SK-N-SH (cell line): Measurements from ENCODE around the gene NOTCH4. TPM values are rescaled to one million over a fixed set of nuclear protein-coding genes. Genes with fewer than 3 reads are reported as not detected.

Experiments used
- CTCF ChIA-PET: fragments of 300-600, 350-600 bp; formaldehyde crosslinking; extraction: SDS; loops from one replicate; lab custom pipeline; 2021; lab: Yijun Ruan, JAX
- POLR2A ChIA-PET: fragments of 350-600 bp; sonication (Branson Sonifier 250); formaldehyde crosslinking; extraction: SDS; loops from one replicate; lab custom pipeline; 2020; ENCODE audit warnings: antibody characterized with exemption, inconsistent platforms; lab: Yijun Ruan, JAX
- DNase-seq: peaks from one replicate; pipeline ENCODE4 v3.0.0; 2012
- H2AFZ ChIP-seq: fragments of 200-600 bp; sonication (generic); 2 replicates; pipeline ENCODE4 v1.8.1; 2016; ENCODE audit warnings: antibody characterized with exemption, mild to moderate bottlenecking, low read depth
- H3F3A ChIP-seq: fragments of 200-600 bp; sonication (generic); replicated peaks from 2 replicates; pipeline ENCODE3; 2016; ENCODE audit warnings: antibody characterized with exemption, mild to moderate bottlenecking; ENCODE audit not compliant: insufficient read depth
- H3K27ac ChIP-seq, 2 experiments: fragments of 200-500 bp in 1 of 2; fragments of 200-600 bp in 1 of 2; sonication (Bioruptor generic) in 1 of 2; sonication (generic), shearing (Covaris generic) in 1 of 2; 2 replicates each; pipeline versions ENCODE4 v1.5.1 to v1.6.1; 2014 to 2016; ENCODE audit warnings: low read depth in 2 of 2, inconsistent platforms in 1 of 2, low read length in 1 of 2, mild to moderate bottlenecking in 1 of 2, mixed read lengths in 1 of 2
- H3K27me3 ChIP-seq: fragments of 200-600 bp; sonication (generic), shearing (Covaris generic); 2 replicates; pipeline ENCODE4 v1.6.1; 2016; ENCODE audit warnings: mixed run types; ENCODE audit not compliant: insufficient read depth
- H3K36me3 ChIP-seq, 2 experiments: fragments of 200-500 bp in 1 of 2; fragments of 200-600 bp in 1 of 2; sonication (Bioruptor generic) in 1 of 2; sonication (generic) in 1 of 2; replicated peaks in 1 of 2; 2 replicates each; pipeline versions ENCODE3 to v1.5.1; 2014 to 2016; ENCODE audit warnings: low read length in 1 of 2, mild to moderate bottlenecking in 1 of 2; ENCODE audit not compliant: insufficient read depth in 2 of 2, control insufficient read depth in 1 of 2
- H3K4me1 ChIP-seq, 2 experiments: fragments of 200-500 bp in 1 of 2; fragments of 200-600 bp in 1 of 2; sonication (Bioruptor generic) in 1 of 2; sonication (generic), shearing (Covaris generic) in 1 of 2; 2 replicates each; pipeline versions ENCODE4 v1.5.1 to v1.6.1; 2014 to 2016; ENCODE audit warnings: low read depth in 1 of 2, low read length in 1 of 2, mixed run types in 1 of 2; ENCODE audit not compliant: insufficient read depth in 2 of 2, control insufficient read depth in 1 of 2
- H3K4me2 ChIP-seq: fragments of 200-600 bp; sonication (generic), shearing (Covaris generic); 2 replicates; pipeline ENCODE4 v1.6.1; 2017; ENCODE audit warnings: mixed run types
- H3K4me3 ChIP-seq, 2 experiments: fragments of 200-500 bp in 1 of 2; fragments of 200-600 bp in 1 of 2; sonication (Bioruptor generic) in 1 of 2; sonication (generic), shearing (Covaris generic) in 1 of 2; 2 replicates each; pipeline versions ENCODE4 v1.5.1 to v1.8.1; 2014 to 2016; ENCODE audit warnings: low read depth in 2 of 2, inconsistent platforms in 1 of 2, low read length in 1 of 2, mild to moderate bottlenecking in 1 of 2, mixed read lengths in 1 of 2, moderate library complexity in 1 of 2
- H3K79me2 ChIP-seq: fragments of 200-600 bp; sonication (generic); 2 replicates; pipeline ENCODE4 v1.8.1; 2017; ENCODE audit warnings: mild to moderate bottlenecking; ENCODE audit not compliant: insufficient read depth
- H3K9ac ChIP-seq: fragments of 200-600 bp; sonication (generic); 2 replicates; pipeline ENCODE4 v1.6.1; 2017; ENCODE audit warnings: mixed run types
- H3K9me2 ChIP-seq: fragments of 200-600 bp; sonication (generic); 2 replicates; pipeline ENCODE4 v1.6.1; 2017; ENCODE audit warnings: mixed run types
- H3K9me3 ChIP-seq: fragments of 200-600 bp; sonication (generic); 2 replicates; pipeline ENCODE4 v1.6.1; 2017; ENCODE audit warnings: mixed run types, mild to moderate bottlenecking, moderate library complexity
- H4K20me1 ChIP-seq: fragments of 200-600 bp; sonication (generic); 2 replicates; pipeline ENCODE4 v1.6.1; 2017; ENCODE audit warnings: mild to moderate bottlenecking, mixed run types; ENCODE audit not compliant: insufficient read depth
- EP300 ChIP-seq, 2 experiments: IDR thresholded peaks; 2 replicates each; pipeline versions ENCODE4 v1.4.0 to v1.6.1; 2012; ENCODE audit warnings: borderline replicate concordance in 1 of 2, low read depth in 1 of 2, low read length in 1 of 2
- EZH2phosphoT487 ChIP-seq: fragments of 200-600 bp; sonication (generic); IDR thresholded peaks from 2 replicates; pipeline ENCODE4 v1.6.1; 2017; ENCODE audit warnings: low read depth, mixed run types, mild to moderate bottlenecking, antibody characterized with exemption, moderate library complexity, borderline replicate concordance
- FOSL2 ChIP-seq: IDR thresholded peaks from 2 replicates; pipeline ENCODE4 v1.4.0; 2012; ENCODE audit warnings: low read depth, mild to moderate bottlenecking, moderate library complexity, borderline replicate concordance
- FOXM1 ChIP-seq: IDR thresholded peaks from 2 replicates; pipeline ENCODE4 v1.4.0; 2012; ENCODE audit warnings: low read depth, mild to moderate bottlenecking
- GABPA ChIP-seq: IDR thresholded peaks from 2 replicates; pipeline ENCODE4 v1.4.0; 2012; ENCODE audit warnings: low read depth, mild to moderate bottlenecking
- GATA2 ChIP-seq: sonication (generic); formaldehyde crosslinking; IDR thresholded peaks from 2 replicates; pipeline ENCODE4 v1.5.0; 2020; ENCODE audit warnings: mild to moderate bottlenecking, missing genetic modification reagents
- IRF3 ChIP-seq: fragments of 150-350 bp; IDR thresholded peaks from 2 replicates; pipeline ENCODE4 v1.6.1; 2016; ENCODE audit warnings: mild to moderate bottlenecking, low read depth, low read length
- NFIC ChIP-seq: IDR thresholded peaks from 2 replicates; pipeline ENCODE4 v1.4.0; 2012; ENCODE audit warnings: borderline replicate concordance
- POLR2AphosphoS5 ChIP-seq: IDR thresholded peaks from 2 replicates; pipeline ENCODE4 v1.6.1; 2012; ENCODE audit warnings: low read depth, low read length
- RAD21 ChIP-seq: IDR thresholded peaks from 2 replicates; pipeline ENCODE4 v1.6.1; 2012; ENCODE audit warnings: mild to moderate bottlenecking, low read length
- REST ChIP-seq: IDR thresholded peaks from 2 replicates; pipeline ENCODE4 v1.6.1; 2012; ENCODE audit warnings: mild to moderate bottlenecking, low read depth, low read length, moderate library complexity
- RFX5 ChIP-seq: IDR thresholded peaks from 2 replicates; pipeline ENCODE4 v1.6.1; 2012; ENCODE audit warnings: mild to moderate bottlenecking, improper control_type of control experiment, low read length
- RXRA ChIP-seq: IDR thresholded peaks from 2 replicates; pipeline ENCODE4 v1.4.0; 2012; ENCODE audit warnings: low read depth, mild to moderate bottlenecking, borderline replicate concordance
- TAF1 ChIP-seq: IDR thresholded peaks from 2 replicates; pipeline ENCODE4 v1.6.1; 2012; ENCODE audit warnings: low read depth, mild to moderate bottlenecking, low read length, moderate library complexity, borderline replicate concordance
- TEAD4 ChIP-seq: IDR thresholded peaks from 2 replicates; pipeline ENCODE4 v1.4.0; 2012; ENCODE audit warnings: mild to moderate bottlenecking, borderline replicate concordance; ENCODE audit not compliant: insufficient read depth
- YY1 ChIP-seq: IDR thresholded peaks from 2 replicates; pipeline ENCODE4 v1.4.0; 2012; ENCODE audit warnings: low read depth, mild to moderate bottlenecking
- WGBS: methylation state at CpG from one replicate; pipeline ENCODE4 v1.1.6; 2017; ENCODE audit warnings: low lambda C conversion rate; 5-methylcytosine and 5-hydroxymethylcytosine counted together
- polyA plus RNA-seq, 3 experiments: library from polyadenylated mRNA; depleted of rRNA; stranded (reverse); fragments of >200 nt; gene quantifications; 2 replicates each; pipeline ENCODE4 v1.2.3, GENCODE V29; 2012

The NOTCH4 gene
- polyA plus RNA-seq, 1 of the 3 experiments (the other 2 are of a cell fraction): 2.5 TPM

- no peak overlapping the region for H3K4me3 ChIP-seq
- H3K4me2 ChIP-seq: no peak overlapping the region
- no peak for DNase-seq
- H3K9me3 ChIP-seq: no peaks in the 10 kb centered on the region
- no peaks in the 10 kb centered on the region for H3F3A ChIP-seq
- peaks cover 16 to 26% of the 10 kb centered on the region in 2 experiments for H3K36me3 ChIP-seq
- ChIA-PET CTCF (interaction anchor here (1.3 to 3.8 kb wide), 2 partner anchors 39 to 110 kb away, joined by 4 to 14 read pairs; no protein-coding TSS in a partner anchor), POLR2A (interaction anchor here (0.5 kb wide), 1 partner anchor 36 kb away, joined by 3 read pairs; no protein-coding TSS in a partner anchor)
- H3K27me3 ChIP-seq: no peaks in the 10 kb centered on the region
- no peak overlapping the region for H2AFZ ChIP-seq
- H4K20me1 ChIP-seq: no peaks in the 10 kb centered on the region
- TF ChIP-seq RFX5: no peak
- TF ChIP-seq GABPA: no peak
- TF ChIP-seq TAF1: no peak
- TF ChIP-seq EZH2phosphoT487: no peak
- no peak for TF ChIP-seq IRF3
- TF ChIP-seq YY1: no peak
- no peak for TF ChIP-seq GATA2
- H3K9me2 ChIP-seq: no peaks in the 10 kb centered on the region
- peaks cover 3 to 15% of the 10 kb centered on the region in 2 experiments; a peak in 2 of 4 replicates for H3K4me1 ChIP-seq
- H3K27ac ChIP-seq: no peak overlapping the region
- H3K79me2 ChIP-seq: peaks cover 19% of the 10 kb centered on the region
- no peak overlapping the region for H3K9ac ChIP-seq
These were observed 65.8 kb downstream of the NOTCH4 start for GRCh38 chr6:32158052-32158451.

- H3F3A ChIP-seq: peaks cover 4% of the 10 kb centered on the region
- no peaks in the 10 kb centered on the region for H4K20me1 ChIP-seq
- peaks cover 16 to 22% of the 10 kb centered on the region in 2 experiments for H3K36me3 ChIP-seq
- H3K9me3 ChIP-seq: no peaks in the 10 kb centered on the region
- H3K9ac ChIP-seq: no peak overlapping the region
- H3K27ac ChIP-seq: no peak overlapping the region
- H3K9me2 ChIP-seq: no peaks in the 10 kb centered on the region
- H3K79me2 ChIP-seq: peaks cover 19% of the 10 kb centered on the region
- WGBS: 98% methylated on average over 9 of the region's 9 CpGs
- H3K4me1 ChIP-seq: peaks cover 13 to 26% of the 10 kb centered on the region in 2 experiments; a peak in 3 of 4 replicates
- TF ChIP-seq RFX5: no peak
- no peak for TF ChIP-seq RAD21
- no peak for TF ChIP-seq EP300 (IDR thresholded peaks at IDR 0.05; ENCODE audit: borderline replicate concordance in 1 of 2, low read depth in 1 of 2, low read length in 1 of 2)
- TF ChIP-seq GABPA: no peak
- TF ChIP-seq FOSL2: no peak
- TF ChIP-seq NFIC: no peak
- no peak for TF ChIP-seq RXRA
- no peak for TF ChIP-seq FOXM1
- no peak for TF ChIP-seq REST
- no peak for TF ChIP-seq POLR2AphosphoS5
- TF ChIP-seq TEAD4: no peak
- TF ChIP-seq, all 33 proteins: peak for 0
- Histone ChIP-seq H3K27me3 (no peaks in the 10 kb centered on the region), H3K4me3 (no peak overlapping the region), H3K4me2 (no peak overlapping the region), H2AFZ (no peak overlapping the region)
- POLR2A ChIA-PET: no interaction called here
- CTCF ChIA-PET: interaction anchor here (1.3 kb wide), 1 partner anchor 109 kb away, joined by 4 read pairs; no protein-coding TSS in a partner anchor
- no peak for DNase-seq
These were observed 67.0 kb downstream of the NOTCH4 start for GRCh38 chr6:32156891-32157290.
